ENCODE measurements around the gene ZNF780B.

DNA sequence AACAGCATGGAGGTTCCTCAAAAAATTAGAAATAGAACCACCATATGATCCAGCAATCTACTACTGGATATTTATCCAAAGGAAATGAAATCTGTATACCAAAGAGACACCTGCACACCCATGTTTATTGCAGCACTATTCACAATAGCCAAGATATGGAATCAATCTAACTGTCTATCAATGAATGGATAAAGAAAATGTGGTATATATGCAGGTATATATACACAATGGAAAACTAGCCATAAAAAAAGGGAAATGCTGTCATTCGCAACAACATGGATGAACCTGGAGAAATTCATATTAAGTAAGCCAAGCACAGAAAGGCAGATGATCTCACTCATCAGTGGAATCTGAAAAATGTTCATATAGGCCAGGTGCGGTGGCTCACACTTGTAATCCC, 2.5 kb downstream of the ZNF780B start:
- TF ChIP-seq, protein P1, sequence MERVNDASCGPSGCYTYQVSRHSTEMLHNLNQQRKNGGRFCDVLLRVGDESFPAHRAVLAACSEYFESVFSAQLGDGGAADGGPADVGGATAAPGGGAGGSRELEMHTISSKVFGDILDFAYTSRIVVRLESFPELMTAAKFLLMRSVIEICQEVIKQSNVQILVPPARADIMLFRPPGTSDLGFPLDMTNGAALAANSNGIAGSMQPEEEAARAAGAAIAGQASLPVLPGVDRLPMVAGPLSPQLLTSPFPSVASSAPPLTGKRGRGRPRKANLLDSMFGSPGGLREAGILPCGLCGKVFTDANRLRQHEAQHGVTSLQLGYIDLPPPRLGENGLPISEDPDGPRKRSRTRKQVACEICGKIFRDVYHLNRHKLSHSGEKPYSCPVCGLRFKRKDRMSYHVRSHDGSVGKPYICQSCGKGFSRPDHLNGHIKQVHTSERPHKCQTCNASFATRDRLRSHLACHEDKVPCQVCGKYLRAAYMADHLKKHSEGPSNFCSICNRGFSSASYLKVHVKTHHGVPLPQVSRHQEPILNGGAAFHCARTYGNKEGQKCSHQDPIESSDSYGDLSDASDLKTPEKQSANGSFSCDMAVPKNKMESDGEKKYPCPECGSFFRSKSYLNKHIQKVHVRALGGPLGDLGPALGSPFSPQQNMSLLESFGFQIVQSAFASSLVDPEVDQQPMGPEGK (CRISPR knock-in tag; IDR thresholded peaks at IDR 0.05; ENCODE audit: borderline replicate concordance) = no peak
- TF ChIP-seq ZFP30 (CRISPR knock-in tag; IDR thresholded peaks at IDR 0.05) = no peak
